Large intestine (tissue), 3 donors: ENCODE data around the gene WIPF1. TPM values are rescaled to one million over a fixed set of nuclear protein-coding genes. Genes with fewer than 3 reads are reported as not detected.

Experiments used
- DNase-seq, 2 donors: peaks; one replicate each; pipeline versions ENCODE4 v3.0.0 to v3.0.0-alpha.2; 2013
- H3K27ac ChIP-seq: one replicate; pipeline ENCODE4 v1.5.1; 2013; ENCODE audit warnings: low read length
- H3K27me3 ChIP-seq: 2 replicates; pipeline ENCODE4 v1.6.1; 2013; ENCODE audit warnings: low read length; ENCODE audit not compliant: control insufficient read depth, insufficient read depth
- H3K36me3 ChIP-seq: 2 replicates; pipeline ENCODE4 v1.6.1; 2013; ENCODE audit warnings: low read length; ENCODE audit not compliant: control insufficient read depth, insufficient read depth
- H3K4me1 ChIP-seq: one replicate; pipeline ENCODE4 v1.6.1; 2013; ENCODE audit warnings: low read length; ENCODE audit not compliant: control insufficient read depth, insufficient read depth
- H3K4me3 ChIP-seq: one replicate; pipeline ENCODE4 v1.5.1; 2013; ENCODE audit warnings: low read length
- H3K9me3 ChIP-seq: one replicate; pipeline ENCODE4 v1.6.1; 2013; ENCODE audit warnings: mild to moderate bottlenecking, low read depth, low read length, moderate library complexity; ENCODE audit not compliant: control insufficient read depth
- WGBS: methylation state at CpG from one replicate; pipeline ENCODE4 v1.1.5; 2013; ENCODE audit warnings: low lambda C conversion rate; ENCODE audit not compliant: insufficient coverage; 5-methylcytosine and 5-hydroxymethylcytosine counted together
- polyA plus RNA-seq: library from polyadenylated mRNA; unstranded; fragments of 120-200 nt; gene quantifications from one replicate; pipeline ENCODE4 v1.2.1, GENCODE V29; 2013

The WIPF1 gene
- polyA plus RNA-seq, 1 donor: 56.2 TPM

GRCh38 chr2:174590346-174590745, 7.3 kb downstream of the WIPF1 start:
- Histone ChIP-seq H3K4me3 (no peak overlapping the region), H3K27me3 (no peaks in the 10 kb centered on the region), H3K36me3 (no peaks in the 10 kb centered on the region), H3K27ac (no peak overlapping the region), H3K4me1 (no peaks in the 10 kb centered on the region), H3K9me3 (no peaks in the 10 kb centered on the region)
- DNase-seq: no peak
- WGBS: no CpG with 5 or more reads among the region's 4 CpGs

GRCh38 chr2:174589334-174589733, 8.3 kb downstream of the WIPF1 start:
- Histone ChIP-seq H3K4me3 (no peak overlapping the region), H3K9me3 (no peaks in the 10 kb centered on the region), H3K4me1 (no peaks in the 10 kb centered on the region), H3K27me3 (no peaks in the 10 kb centered on the region), H3K36me3 (peaks cover 4% of the 10 kb centered on the region), H3K27ac (no peak overlapping the region)
- DNase-seq: no peak
- WGBS: no CpG with 5 or more reads among the region's 2 CpGs

GRCh38 chr2:174588463-174588862, 9.1 kb downstream of the WIPF1 start:
- no CpG with 5 or more reads among the region's 2 CpGs for WGBS
- Histone ChIP-seq H3K9me3 (no peaks in the 10 kb centered on the region), H3K4me3 (no peak overlapping the region), H3K27ac (no peak overlapping the region), H3K4me1 (no peaks in the 10 kb centered on the region), H3K27me3 (no peaks in the 10 kb centered on the region), H3K36me3 (peaks cover 7% of the 10 kb centered on the region)
- DNase-seq: peak in 1 of 2 donors; percentile 36

- Histone ChIP-seq H3K36me3 (peaks cover 7% of the 10 kb centered on the region), H3K9me3 (no peaks in the 10 kb centered on the region), H3K4me1 (no peaks in the 10 kb centered on the region), H3K27ac (no peak overlapping the region), H3K27me3 (no peaks in the 10 kb centered on the region), H3K4me3 (no peak overlapping the region)
- no peak for DNase-seq
- 80% methylated on average over 1 of the region's 4 CpGs for WGBS
Measured at GRCh38 chr2:174587579-174587978, 10.0 kb downstream of the WIPF1 start.

DNA sequence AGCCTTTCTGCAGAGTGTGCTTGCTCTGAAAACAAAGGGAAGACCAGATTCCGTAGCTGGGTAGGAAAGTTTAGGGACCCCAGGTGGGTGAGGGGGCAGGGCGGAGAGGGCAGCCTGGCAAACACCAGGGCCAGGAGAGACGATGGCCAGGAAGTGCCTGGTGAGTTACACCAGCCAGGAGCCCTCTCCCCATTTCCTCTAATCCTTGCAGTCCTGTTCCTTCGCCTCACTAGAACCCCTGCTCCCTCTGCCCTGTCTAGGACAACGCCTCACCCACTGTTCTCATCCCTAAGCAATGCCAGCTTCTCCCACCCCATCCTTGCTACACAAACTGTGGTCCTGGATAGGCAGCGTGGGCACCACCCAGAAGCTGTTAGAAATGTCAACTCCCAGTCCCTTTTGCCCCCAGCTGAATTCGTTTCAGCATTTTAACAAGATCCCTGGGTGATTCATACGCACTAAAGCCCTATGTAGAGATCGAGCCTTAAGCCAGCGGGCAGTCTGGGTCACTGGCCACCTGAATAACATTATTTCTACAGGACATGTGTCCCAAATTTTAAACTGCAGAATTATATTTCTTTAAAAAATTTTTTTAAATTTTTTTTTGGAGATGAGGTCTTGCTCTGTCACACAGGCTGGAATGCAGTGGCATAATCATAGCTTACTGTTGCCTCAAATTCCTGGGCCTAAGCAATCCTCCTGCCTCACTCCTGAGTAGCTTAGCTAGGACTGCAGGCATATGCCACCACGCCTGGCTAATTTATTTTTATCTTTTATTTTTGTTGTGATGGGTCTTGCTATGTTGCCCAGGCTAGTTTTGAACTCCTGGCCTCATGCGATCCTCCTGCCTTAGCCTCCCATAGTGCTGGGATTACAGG, 10.9 kb downstream of the WIPF1 start:
- Histone ChIP-seq H3K36me3 (peaks cover 7% of the 10 kb centered on the region), H3K4me3 (no peak overlapping the region), H3K27ac (no peak overlapping the region), H3K9me3 (no peaks in the 10 kb centered on the region), H3K4me1 (no peaks in the 10 kb centered on the region), H3K27me3 (no peaks in the 10 kb centered on the region)
- WGBS: 100% methylated on average over 2 of the region's 12 CpGs
- no peak for DNase-seq

DNA sequence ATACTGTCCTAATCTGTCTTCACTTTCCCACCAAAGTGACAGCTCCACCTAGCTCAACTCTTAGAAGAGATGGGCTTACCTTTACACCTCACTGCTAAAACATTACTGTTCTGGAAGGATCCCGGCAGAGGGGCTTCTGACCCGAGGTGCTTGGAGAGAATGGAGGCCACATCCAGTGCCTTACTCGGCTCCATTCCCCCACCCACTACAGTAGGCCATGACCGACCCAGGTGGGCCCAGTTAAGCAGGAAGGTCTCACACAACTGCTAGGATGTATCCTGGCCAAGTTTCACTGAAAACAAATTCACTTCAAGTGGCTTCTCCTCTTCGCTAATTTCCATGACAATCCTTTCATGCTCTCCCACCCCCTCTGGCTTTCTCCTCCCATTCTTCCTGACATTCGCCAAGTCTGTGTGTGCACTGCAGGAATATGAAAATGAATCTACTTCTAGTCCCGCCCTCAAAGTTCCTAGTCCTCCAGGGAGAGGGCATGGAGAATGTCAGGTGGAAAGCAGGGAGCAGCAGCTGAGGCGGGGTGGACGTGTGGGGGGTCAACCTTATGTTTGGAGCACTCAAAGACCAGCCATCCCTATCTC, 11.8 kb downstream of the WIPF1 start:
- H3K9me3 ChIP-seq: no peaks in the 10 kb centered on the region
- peaks cover 7% of the 10 kb centered on the region for H3K36me3 ChIP-seq
- no peaks in the 10 kb centered on the region for H3K27me3 ChIP-seq
- DNase-seq: no peak
- 100% methylated on average over 1 of the region's 9 CpGs for WGBS
- H3K4me3 ChIP-seq: no peak overlapping the region
- H3K27ac ChIP-seq: no peak overlapping the region
- H3K4me1 ChIP-seq: no peaks in the 10 kb centered on the region

- Histone ChIP-seq H3K4me1 (no peaks in the 10 kb centered on the region), H3K4me3 (no peak overlapping the region), H3K9me3 (no peaks in the 10 kb centered on the region), H3K27me3 (no peaks in the 10 kb centered on the region), H3K27ac (no peak overlapping the region), H3K36me3 (peaks cover 7% of the 10 kb centered on the region)
- 50% methylated on average over 4 of the region's 10 CpGs for WGBS
- DNase-seq: no peak
Measured at GRCh38 chr2:174585146-174585545, 12.5 kb downstream of the WIPF1 start.

- Histone ChIP-seq H3K36me3 (peaks cover 10% of the 10 kb centered on the region), H3K27me3 (no peaks in the 10 kb centered on the region), H3K27ac (no peak overlapping the region), H3K4me3 (no peak overlapping the region), H3K9me3 (no peaks in the 10 kb centered on the region), H3K4me1 (no peaks in the 10 kb centered on the region)
- 63% methylated on average over 2 of the region's 6 CpGs for WGBS
- no peak for DNase-seq
Measured at GRCh38 chr2:174581491-174581890, 16.1 kb downstream of the WIPF1 start.

DNA sequence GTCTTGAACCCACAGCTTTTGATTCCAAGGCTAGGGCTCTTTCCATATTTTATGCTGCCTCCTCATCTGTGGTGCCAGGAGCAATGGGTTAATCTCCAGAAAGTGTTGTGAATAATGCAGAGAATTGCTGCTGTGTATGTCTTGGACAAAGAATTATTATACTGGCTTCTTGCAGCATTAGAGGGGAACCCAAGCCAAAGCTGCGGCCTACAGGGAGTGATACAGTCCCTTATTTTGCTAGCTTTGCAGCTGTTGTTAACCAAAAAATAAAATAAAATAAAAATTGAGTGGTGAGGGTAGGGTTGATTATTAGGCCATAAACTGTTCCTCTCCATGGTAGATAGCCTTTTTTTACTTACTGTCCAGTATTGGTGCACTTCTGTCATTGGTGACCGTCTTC, 16.7 kb downstream of the WIPF1 start:
- Histone ChIP-seq H3K27ac (no peak overlapping the region), H3K36me3 (peaks cover 10% of the 10 kb centered on the region)

DNA sequence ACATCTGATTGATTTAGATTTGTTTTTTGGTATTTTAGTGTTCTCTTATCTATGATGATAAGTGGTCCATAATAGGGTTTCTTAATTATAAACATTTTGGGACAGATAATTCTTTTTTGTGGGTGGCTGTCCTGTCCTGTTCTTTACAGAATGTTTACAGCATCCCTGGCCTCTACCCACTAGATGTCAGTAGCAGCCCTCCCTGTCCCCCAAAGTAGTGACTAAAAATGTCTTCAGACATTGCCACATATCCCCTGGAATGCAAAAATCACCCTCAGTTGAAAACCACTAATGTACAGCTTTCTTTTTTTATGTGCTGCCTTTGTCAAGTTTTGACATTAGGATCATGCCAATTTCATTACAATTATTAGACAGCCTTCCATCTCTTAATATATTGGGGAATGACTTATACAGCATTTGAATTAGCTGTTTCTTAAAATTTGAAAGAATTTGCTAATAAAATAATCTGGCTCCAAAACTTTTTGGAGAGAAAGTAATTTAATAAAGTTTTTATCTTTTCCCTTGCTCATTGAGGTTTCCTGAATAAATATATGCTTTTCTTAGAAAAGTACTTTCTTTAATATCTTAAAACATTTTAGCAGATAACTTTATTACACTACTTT, 19.5 kb downstream of the WIPF1 start:
- no peak for DNase-seq

More for the DNA sequence above, 16.7 kb downstream of the WIPF1 start:
- Histone ChIP-seq H3K9me3 (no peaks in the 10 kb centered on the region), H3K4me1 (no peaks in the 10 kb centered on the region), H3K4me3 (no peak overlapping the region), H3K27me3 (no peaks in the 10 kb centered on the region)
- no peak for DNase-seq
- WGBS: 88% methylated on average over 1 of the region's 2 CpGs

More for the DNA sequence above, 19.5 kb downstream of the WIPF1 start:
- no peak overlapping the region for H3K4me3 ChIP-seq
- peaks cover 7% of the 10 kb centered on the region for H3K36me3 ChIP-seq
- no peaks in the 10 kb centered on the region for H3K9me3 ChIP-seq
- H3K27me3 ChIP-seq: no peaks in the 10 kb centered on the region
- H3K4me1 ChIP-seq: no peaks in the 10 kb centered on the region
- H3K27ac ChIP-seq: no peak overlapping the region
